NCI-H82 treated with DMSO at 0.1 percent for 48 hours (cell line): ENCODE measurements around the gene RUVBL1.

Source experiments
- DNase-seq: peaks from one replicate; lab custom pipeline; 2025; ENCODE audit not compliant: unreplicated experiment; lab: John Stamatoyannopoulos, UW

Gene RUVBL1

GRCh38 chr3:128070898-128071591 is 52.6 kb downstream of the RUVBL1 start:
- DNase-seq, result no peak

GRCh38 chr3:128069271-128069670 is 54.3 kb downstream of the RUVBL1 start:
- DNase-seq, result no peak

- DNase-seq, result peak; percentile 31
Measured at GRCh38 chr3:128068156-128068620, 55.4 kb downstream of the RUVBL1 start.

- DNase-seq, result no peak
Measured at GRCh38 chr3:128067489-128067888, 56.1 kb downstream of the RUVBL1 start.

GRCh38 chr3:128066676-128067075 is 56.9 kb downstream of the RUVBL1 start:
- no peak for DNase-seq

GRCh38 chr3:128066114-128066513 is 57.5 kb downstream of the RUVBL1 start:
- no peak for DNase-seq

GRCh38 chr3:128064962-128065361 is 58.6 kb downstream of the RUVBL1 start:
- DNase-seq, result no peak

GRCh38 chr3:128063865-128064264 is 59.7 kb downstream of the RUVBL1 start:
- DNase-seq, result no peak

GRCh38 chr3:128062033-128062745 is 61.4 kb downstream of the RUVBL1 start:
- DNase-seq, result no peak

- DNase-seq, result no peak
Measured at GRCh38 chr3:128060473-128061381, 62.9 kb downstream of the RUVBL1 start.

GRCh38 chr3:128056258-128056657 is 67.4 kb downstream of the RUVBL1 start:
- no peak for DNase-seq

- DNase-seq, result no peak
Measured at GRCh38 chr3:128054367-128054766, 69.2 kb downstream of the RUVBL1 start.

- DNase-seq, result no peak
Measured at GRCh38 chr3:128053614-128054013, 70.0 kb downstream of the RUVBL1 start.

GRCh38 chr3:128052595-128053351 is 70.8 kb downstream of the RUVBL1 start:
- DNase-seq, result no peak

- peak; percentile 61 for DNase-seq
Measured at GRCh38 chr3:128051837-128052594, 71.6 kb downstream of the RUVBL1 start, which contains the start of gene SEC61A1. Gene SEC61A1 (plus strand): TSS chr3:128052437. CDS start chr3:128052553, 116 bp downstream.

GRCh38 chr3:128051459-128051836 is 72.2 kb downstream of the RUVBL1 start:
- DNase-seq, result no peak

GRCh38 chr3:128050597-128050996 is 73.0 kb downstream of the RUVBL1 start:
- DNase-seq, result no peak

GRCh38 chr3:128041344-128041743 is 82.3 kb downstream of the RUVBL1 start:
- DNase-seq, result no peak

GRCh38 chr3:128040660-128041059 is 83.0 kb downstream of the RUVBL1 start:
- DNase-seq, result no peak

- no peak for DNase-seq
Measured at GRCh38 chr3:128040041-128040440, 83.6 kb downstream of the RUVBL1 start.
